ENCODE results near the gene USP1.

The USP1 gene

GRCh38 chr1:62436466-62437272, at the start of gene USP1:
USP1 (plus strand) TSS chr1:62437049; CDS start chr1:62439868, 2,819 bp downstream.
- peak; percentile 100 for DNase-seq

GRCh38 chr1:62389531-62389930, 47.3 kb upstream of the USP1 start:
- DNase-seq = no peak

- no peak for DNase-seq
Observed at GRCh38 chr1:62390071-62390470, 46.8 kb upstream of the USP1 start.

- DNase-seq = peak; percentile 19
Observed at GRCh38 chr1:62391369-62391971, 45.4 kb upstream of the USP1 start.

- no peak for DNase-seq
Observed at GRCh38 chr1:62392951-62393350, 43.9 kb upstream of the USP1 start.

GRCh38 chr1:62394646-62395045, 42.2 kb upstream of the USP1 start:
- DNase-seq = no peak

- no peak for DNase-seq
Observed at GRCh38 chr1:62395291-62395690, 41.6 kb upstream of the USP1 start.

- DNase-seq = no peak
Observed at GRCh38 chr1:62396871-62397270, 40.0 kb upstream of the USP1 start.

- DNase-seq = no peak
Observed at GRCh38 chr1:62397301-62397700, 39.5 kb upstream of the USP1 start.

- no peak for DNase-seq
Observed at GRCh38 chr1:62398377-62398776, 38.5 kb upstream of the USP1 start.

- DNase-seq = no peak
Observed at GRCh38 chr1:62401034-62401760, 35.7 kb upstream of the USP1 start.

GRCh38 chr1:62405247-62405646, 31.6 kb upstream of the USP1 start:
- DNase-seq = no peak

GRCh38 chr1:62406576-62406975, 30.3 kb upstream of the USP1 start:
- no peak for DNase-seq

- peak; percentile 68 for DNase-seq
Observed at GRCh38 chr1:62407398-62408009, 29.3 kb upstream of the USP1 start.

- DNase-seq = no peak
Observed at GRCh38 chr1:62415687-62416086, 21.2 kb upstream of the USP1 start.

GRCh38 chr1:62417351-62417999, 19.4 kb upstream of the USP1 start:
- DNase-seq = no peak

GRCh38 chr1:62420214-62420613, 16.6 kb upstream of the USP1 start:
- no peak for DNase-seq

- no peak for DNase-seq
Observed at GRCh38 chr1:62423580-62424242, 13.1 kb upstream of the USP1 start.

- no peak for DNase-seq
Observed at GRCh38 chr1:62424411-62424810, 12.4 kb upstream of the USP1 start.

- DNase-seq = no peak
Observed at GRCh38 chr1:62425041-62425440, 11.8 kb upstream of the USP1 start.

GRCh38 chr1:62426237-62426636, 10.6 kb upstream of the USP1 start:
- no peak for DNase-seq

- no peak for DNase-seq
Observed at GRCh38 chr1:62426794-62427193, 10.1 kb upstream of the USP1 start.
